Islet precursor cell (in vitro differentiated cells): ENCODE measurements around the gene BASP1.
"Not testable (repeated sequence)": the region's sequence is repeated elsewhere in the genome, so short reads cannot be mapped to it uniquely, and the experiment has no call there.

Experiments used
- DNase-seq: peaks from one replicate; pipeline ENCODE4 v3.0.0-alpha.2; 2018

Gene BASP1

DNA sequence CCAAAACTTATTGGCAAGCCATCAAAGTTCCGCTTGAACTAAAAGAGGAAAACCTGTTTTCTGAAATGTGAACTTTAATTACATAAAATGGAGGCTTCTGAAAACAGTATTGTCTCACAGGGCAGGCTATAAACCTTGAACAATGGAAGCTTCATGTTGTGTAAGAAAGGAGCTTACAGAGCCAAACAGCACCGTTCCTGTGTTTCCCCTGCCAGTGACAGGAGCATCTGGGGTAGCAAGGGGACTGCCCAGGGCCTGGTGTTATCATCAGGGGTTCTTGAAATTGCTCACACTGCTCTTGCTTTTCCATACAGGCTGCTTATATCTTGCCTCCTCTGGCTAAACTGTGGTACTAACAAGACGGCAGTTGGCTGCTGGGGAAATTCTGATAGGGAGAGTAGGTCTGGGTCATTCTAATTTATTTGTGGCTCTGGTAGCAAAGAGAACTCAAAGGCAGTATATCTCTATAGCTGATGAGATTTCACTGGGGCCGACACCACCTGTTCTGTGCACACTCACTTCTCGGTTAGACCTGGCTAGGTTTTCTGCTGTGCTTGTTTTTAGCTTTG is 40.4 kb downstream of the BASP1 start:
- no peak for DNase-seq

DNA sequence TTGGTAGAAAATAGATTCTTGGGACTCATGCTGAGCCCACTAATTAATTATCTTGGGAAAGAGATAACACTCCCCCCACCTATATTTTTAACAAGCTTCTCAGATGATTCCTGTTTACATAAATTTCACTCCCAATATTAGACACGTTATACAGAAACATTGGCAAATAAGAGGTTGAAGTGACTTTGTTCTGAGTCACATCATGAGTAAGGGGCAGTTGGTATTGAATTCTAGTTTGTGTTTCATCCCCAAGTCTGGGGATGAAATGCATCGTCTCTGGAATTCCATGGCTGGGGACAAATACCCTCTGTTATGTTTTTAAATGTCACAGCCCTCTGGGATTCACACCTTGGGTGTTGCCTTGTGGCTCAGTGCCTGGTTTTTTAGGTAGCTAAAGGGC is 41.0 kb downstream of the BASP1 start:
- DNase-seq, result no peak

GRCh38 chr5:17259012-17259411 is 41.6 kb downstream of the BASP1 start:
- not testable (repeated sequence) for DNase-seq

GRCh38 chr5:17259630-17260257 is 42.3 kb downstream of the BASP1 start:
- no peak for DNase-seq

- no peak for DNase-seq
Measured at GRCh38 chr5:17260549-17260948, 43.1 kb downstream of the BASP1 start.

DNA sequence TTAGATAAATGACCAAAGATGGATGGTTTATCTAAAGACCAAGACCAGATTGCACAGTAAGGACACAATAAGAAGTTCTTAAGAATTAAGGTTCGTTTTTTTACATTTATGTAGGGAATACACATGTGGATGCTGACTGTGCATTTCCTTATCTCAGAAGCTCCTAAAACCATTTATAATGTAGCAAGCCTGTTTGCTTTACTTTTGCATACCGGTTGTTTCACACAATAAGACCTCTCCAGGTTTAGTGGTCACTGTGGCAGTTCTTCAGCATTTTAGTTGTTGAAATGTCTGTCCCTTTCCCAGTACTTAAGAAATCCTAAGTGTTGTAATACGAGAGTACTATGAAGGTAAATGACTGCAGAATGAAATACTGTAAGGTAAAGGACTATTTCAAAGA is 43.6 kb downstream of the BASP1 start:
- no peak for DNase-seq

- no peak for DNase-seq
Measured at GRCh38 chr5:17265041-17265440, 47.6 kb downstream of the BASP1 start.

- DNase-seq, result no peak
Measured at GRCh38 chr5:17267106-17267505, 49.7 kb downstream of the BASP1 start.

- DNase-seq, result no peak
Measured at GRCh38 chr5:17269201-17269600, 51.8 kb downstream of the BASP1 start.

- no peak for DNase-seq
Measured at GRCh38 chr5:17272111-17272510, 54.7 kb downstream of the BASP1 start.

- DNase-seq, result no peak
Measured at GRCh38 chr5:17275289-17276158, 58.1 kb downstream of the BASP1 start.

GRCh38 chr5:17276445-17276844 is 59.0 kb downstream of the BASP1 start:
- no peak for DNase-seq

GRCh38 chr5:17277907-17278306 is 60.5 kb downstream of the BASP1 start:
- no peak for DNase-seq

DNA sequence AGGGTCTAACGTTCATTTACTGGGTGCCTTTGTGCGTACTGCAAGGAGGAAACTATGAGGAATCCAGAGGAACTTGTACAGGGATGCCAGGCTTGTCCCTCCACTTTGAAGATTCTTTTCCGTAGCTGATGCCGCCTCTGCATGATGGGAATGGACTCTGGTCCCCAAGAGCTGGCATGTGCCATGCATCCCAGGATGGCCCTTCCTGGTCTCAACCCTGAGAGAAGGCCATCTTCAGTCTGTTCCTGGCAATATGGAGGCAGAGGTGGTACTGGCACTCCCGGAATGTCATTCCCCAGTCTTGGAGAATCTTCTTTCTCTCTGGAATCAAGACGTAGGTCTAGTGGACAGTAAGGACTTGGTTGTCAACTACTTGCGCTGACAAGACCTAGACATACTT is 61.5 kb downstream of the BASP1 start:
- no peak for DNase-seq

GRCh38 chr5:17279487-17279886 is 62.1 kb downstream of the BASP1 start:
- no peak for DNase-seq

DNA sequence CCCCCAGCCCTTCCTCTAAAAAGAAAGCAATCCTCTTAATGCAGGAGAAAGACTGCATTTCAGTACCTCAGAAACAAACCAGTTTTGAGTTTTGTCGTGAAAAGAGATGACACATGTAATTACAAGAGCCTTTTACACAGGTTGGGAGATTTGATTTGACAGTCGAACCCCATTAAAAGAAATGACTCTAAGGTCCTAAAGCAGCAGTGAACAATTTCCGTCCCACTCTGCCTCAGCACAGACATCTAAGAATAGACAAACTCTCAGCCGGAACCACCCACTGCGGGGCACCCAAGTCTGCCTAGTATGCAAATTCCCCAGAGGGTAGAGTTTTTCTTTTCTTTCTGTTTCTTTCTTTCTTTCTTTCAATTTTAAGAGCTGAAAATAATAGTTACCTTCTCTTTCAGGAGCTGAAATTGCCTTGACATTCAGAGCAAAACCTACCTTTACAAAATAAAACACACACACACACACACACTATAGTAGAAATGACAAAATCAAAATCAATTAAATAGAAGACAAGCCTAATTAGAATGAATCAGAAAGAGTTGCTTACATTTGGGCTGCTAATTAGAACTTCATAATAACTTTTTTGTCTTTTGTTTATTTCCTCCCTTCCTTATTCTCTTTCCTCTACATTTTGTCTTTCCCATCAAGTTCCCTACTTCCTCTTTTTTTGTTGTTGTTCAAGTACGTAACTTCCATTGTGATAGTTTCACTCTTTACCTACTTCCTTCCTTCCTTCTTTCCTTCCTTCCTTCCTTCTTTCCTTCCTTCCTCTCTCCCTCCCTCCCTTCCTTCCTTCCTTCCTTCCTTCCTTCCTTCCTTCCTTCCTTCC is 65.1 kb downstream of the BASP1 start:
- DNase-seq, result no peak

DNA sequence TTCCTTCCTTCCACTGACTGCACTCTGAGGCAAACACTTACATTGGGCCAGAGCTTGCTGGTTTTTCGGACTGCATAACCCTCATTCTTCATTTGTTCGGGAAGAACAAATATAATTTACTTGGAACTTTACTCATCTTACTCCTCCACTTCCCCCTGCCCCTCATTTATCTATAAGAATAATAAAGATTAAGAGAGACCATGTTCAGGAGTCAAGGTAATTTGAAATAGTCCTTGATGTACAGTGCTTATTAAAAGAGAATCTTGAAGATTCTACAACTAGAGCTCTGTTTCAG is 65.6 kb downstream of the BASP1 start:
- no peak for DNase-seq

DNA sequence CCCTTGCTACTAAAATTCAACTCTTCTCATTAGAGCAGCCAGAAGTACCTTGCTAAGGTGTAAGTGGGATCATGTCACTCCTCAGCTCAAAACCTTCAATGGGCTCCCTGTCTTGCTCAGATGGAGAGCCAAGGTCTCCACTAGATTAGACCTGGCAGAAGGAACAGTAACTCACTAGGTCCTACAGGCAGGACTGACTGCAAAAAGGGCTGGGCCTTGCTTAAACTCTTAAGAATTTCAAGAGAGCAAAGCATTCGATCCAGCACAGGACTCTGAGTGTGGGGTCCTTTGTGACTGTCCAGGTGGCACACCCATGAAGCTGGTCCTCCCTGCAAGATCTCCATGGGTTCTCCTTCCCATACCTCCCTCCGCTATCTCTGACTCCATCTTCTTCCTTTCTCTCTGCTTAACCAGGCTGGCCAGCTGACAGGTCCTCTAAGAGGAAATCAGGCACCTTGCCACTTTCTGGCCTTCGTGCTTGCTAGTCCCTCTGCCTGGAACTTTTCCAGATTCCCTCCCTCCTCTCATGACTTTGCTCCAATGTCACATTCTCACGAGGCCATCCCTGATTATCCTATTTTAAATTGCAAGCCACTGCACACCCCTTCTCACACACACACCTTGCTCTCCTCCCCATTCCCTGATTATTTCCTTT is 70.2 kb downstream of the BASP1 start:
- DNase-seq, result no peak

GRCh38 chr5:17288570-17288969 is 71.1 kb downstream of the BASP1 start:
- DNase-seq, result no peak

GRCh38 chr5:17289681-17290539 is 72.5 kb downstream of the BASP1 start:
- no peak for DNase-seq

DNA sequence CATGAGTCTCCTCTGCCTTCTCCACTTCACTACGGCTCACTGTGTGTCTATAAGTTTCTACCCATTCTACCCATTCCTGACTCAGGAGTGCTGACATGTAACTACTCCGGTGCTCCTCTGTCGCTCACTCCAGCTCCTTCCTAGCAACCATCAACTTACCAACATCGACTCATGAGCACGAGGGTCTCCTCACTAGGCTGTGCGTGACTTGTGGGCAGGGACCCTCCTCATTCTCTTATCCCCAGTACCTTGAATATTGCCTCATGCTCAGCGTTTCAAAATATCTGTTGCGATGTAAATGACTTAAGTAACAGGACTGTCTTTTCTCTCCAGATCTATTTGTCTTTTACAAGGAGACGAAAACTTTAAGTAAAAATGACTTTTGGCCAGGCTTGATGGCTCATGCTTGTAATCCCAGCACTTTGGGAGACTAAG is 73.1 kb downstream of the BASP1 start:
- DNase-seq, result no peak
